GM08714 (cell line): ENCODE results near the gene CCNY.
"Not testable (repeated sequence)": the region's sequence is repeated elsewhere in the genome, so short reads cannot be mapped to it uniquely, and the experiment has no call there.

Source experiments
- H3K4me3 ChIP-seq: fragments of 200-500 bp; sonication (Bioruptor generic); 2 replicates; pipeline ENCODE4 v1.5.1; 2014; ENCODE audit warnings: mild to moderate bottlenecking, low read length, inconsistent platforms
- ZNF274 ChIP-seq: IDR thresholded peaks from 2 replicates; pipeline ENCODE4 v1.6.1; 2012; ENCODE audit warnings: mild to moderate bottlenecking, low read depth, low read length

Gene CCNY

GRCh38 chr10:35336084-35336831 lies at the start of gene CCNY:
CCNY (plus strand) TSS chr10:35336509; CDS start chr10:35337054, 545 bp downstream.
- H3K4me3 ChIP-seq: peak within 1 kb of the TSS; percentile 98
- TF ChIP-seq ZNF274: no peak

GRCh38 chr10:35289198-35289597 lies 47.1 kb upstream of the CCNY start:
- TF ChIP-seq ZNF274: no peak
- no peak overlapping the region for H3K4me3 ChIP-seq

- TF ChIP-seq ZNF274: no peak
- H3K4me3 ChIP-seq: no peak overlapping the region
Measured at GRCh38 chr10:35294506-35294905, 41.8 kb upstream of the CCNY start.

- no peak for TF ChIP-seq ZNF274
- H3K4me3 ChIP-seq: no peak overlapping the region
Measured at GRCh38 chr10:35299016-35299415, 37.3 kb upstream of the CCNY start.

GRCh38 chr10:35300063-35300699 lies 36.1 kb upstream of the CCNY start:
- TF ChIP-seq ZNF274: no peak

GRCh38 chr10:35304649-35305048 lies 31.7 kb upstream of the CCNY start:
- TF ChIP-seq ZNF274: no peak

More at GRCh38 chr10:35300063-35300699, 36.1 kb upstream of the CCNY start:
- no peak overlapping the region for H3K4me3 ChIP-seq

GRCh38 chr10:35306852-35307251 lies 29.5 kb upstream of the CCNY start:
- H3K4me3 ChIP-seq: no peak overlapping the region
- TF ChIP-seq ZNF274: no peak

More at GRCh38 chr10:35304649-35305048, 31.7 kb upstream of the CCNY start:
- H3K4me3 ChIP-seq: no peak overlapping the region

GRCh38 chr10:35307297-35307696 lies 29.0 kb upstream of the CCNY start:
- no peak for TF ChIP-seq ZNF274
- H3K4me3 ChIP-seq: no peak overlapping the region

- H3K4me3 ChIP-seq: no peak overlapping the region
- no peak for TF ChIP-seq ZNF274
Measured at GRCh38 chr10:35308809-35309208, 27.5 kb upstream of the CCNY start.

GRCh38 chr10:35314142-35314541 lies 22.2 kb upstream of the CCNY start:
- H3K4me3 ChIP-seq: not testable (repeated sequence)

GRCh38 chr10:35315235-35315634 lies 21.1 kb upstream of the CCNY start:
- H3K4me3 ChIP-seq: not testable (repeated sequence)

GRCh38 chr10:35316218-35316967 lies 19.9 kb upstream of the CCNY start:
- no peak for TF ChIP-seq ZNF274
- H3K4me3 ChIP-seq: no peak overlapping the region

GRCh38 chr10:35318551-35318950 lies 17.8 kb upstream of the CCNY start:
- TF ChIP-seq ZNF274: no peak
- H3K4me3 ChIP-seq: no peak overlapping the region

- TF ChIP-seq ZNF274: no peak
- no peak overlapping the region for H3K4me3 ChIP-seq
Measured at GRCh38 chr10:35320341-35320740, 16.0 kb upstream of the CCNY start.

GRCh38 chr10:35322636-35323035 lies 13.7 kb upstream of the CCNY start:
- no peak overlapping the region for H3K4me3 ChIP-seq
- TF ChIP-seq ZNF274: no peak
